Right ventricle myocardium superior (tissue), 1 donor: ENCODE results near the gene POLR2J. TPM values are rescaled to one million over a fixed set of nuclear protein-coding genes. Genes with fewer than 3 reads are reported as not detected.
A peak's percentile ranks its signal among the peaks of the same experiment; 100 is the strongest.
"Not testable (repeated sequence)": the region's sequence is repeated elsewhere in the genome, so short reads cannot be mapped to it uniquely, and the experiment has no call there.

ENCODE experiments used
- ATAC-seq: fragments of 200-7000 bp; cut with Tn5 transposase; one replicate; pipeline ENCODE4 v1.9.1; 2020; ENCODE audit warnings: mild to moderate bottlenecking; ENCODE audit not compliant: poor library complexity
- DNase-seq: peaks from one replicate; pipeline ENCODE4 v3.0.0-alpha.2; 2020
- intact Hi-C: fragments of 100-400 bp; cut with DNase I; formaldehyde crosslinking; loops from one replicate; pipeline ENCODE4 v1.11.2; 2022
- total RNA-seq: library from RNA; stranded (reverse); fragmentation: NEBNext Ultra II Directional; extraction: Animal tissue kit (Norgen Biotek cat#: 25700); gene quantifications from one replicate; pipeline ENCODE4 v1.2.1, GENCODE V29; 2021
- donor health status: DM: no; HTN: yes; CAD: no; lungs with severe emphysema.

POLR2J gene
- total RNA-seq, 1 donor from 2014 or later, result 51.3 TPM

- ATAC-seq, intact Hi-C loops: not testable (repeated sequence)
- peak; percentile 36 for DNase-seq
Measured at GRCh38 chr7:102498321-102498720, 19.6 kb upstream of the POLR2J start.

- ATAC-seq, intact Hi-C loops: not testable (repeated sequence)
- peak; percentile 56 for DNase-seq
Measured at GRCh38 chr7:102497308-102497707, 18.6 kb upstream of the POLR2J start.

DNA sequence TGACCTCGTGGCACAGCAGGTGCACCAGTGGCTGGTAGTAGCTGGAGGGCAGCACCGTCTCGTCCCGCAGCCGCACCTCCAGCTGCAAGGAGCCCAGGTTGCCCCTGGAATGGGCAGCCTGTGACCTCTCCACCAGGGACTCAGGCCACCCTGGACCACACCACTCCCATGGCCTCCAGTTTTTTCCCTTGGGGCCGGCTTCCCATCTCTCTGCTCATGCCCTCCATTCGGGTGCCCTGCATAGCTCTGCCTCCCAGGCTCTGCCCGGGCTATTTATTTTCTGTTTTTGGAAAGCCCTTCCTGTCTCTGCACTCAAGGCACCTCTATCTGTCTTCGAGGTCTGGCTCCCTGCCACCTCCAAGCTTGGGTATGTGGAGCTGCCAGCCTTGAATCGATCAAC lies 18.1 kb upstream of the POLR2J start:
- peak; percentile 40 for DNase-seq
- not testable (repeated sequence) for ATAC-seq

GRCh38 chr7:102494473-102495149 lies 15.9 kb upstream of the POLR2J start:
- ATAC-seq, result peak; percentile 65
- intact Hi-C loops, DNase-seq: not testable (repeated sequence)

More for the DNA sequence above, 18.1 kb upstream of the POLR2J start:
- intact Hi-C loops, result not testable (repeated sequence)

DNA sequence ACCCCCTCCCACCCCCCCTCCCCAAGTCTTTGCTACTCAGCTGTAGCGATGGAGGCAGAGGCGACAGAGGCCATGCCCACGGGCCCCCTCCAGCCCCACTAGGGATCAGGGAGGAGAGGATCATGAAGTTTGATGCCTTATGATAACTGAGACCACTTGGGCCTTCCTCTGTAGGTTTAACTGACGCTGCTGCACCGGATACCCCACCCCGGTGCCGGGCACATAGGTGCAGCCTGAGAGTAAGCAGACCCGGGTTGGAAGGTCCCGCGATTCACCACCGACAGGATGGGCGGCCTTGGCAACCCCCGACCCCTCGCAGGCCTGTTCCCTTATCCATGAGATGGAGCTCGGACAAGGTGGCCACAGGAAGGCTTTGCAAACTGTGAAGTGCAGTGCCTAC lies 15.3 kb upstream of the POLR2J start:
- ATAC-seq, intact Hi-C loops: not testable (repeated sequence)
- DNase-seq, result peak; percentile 46

DNA sequence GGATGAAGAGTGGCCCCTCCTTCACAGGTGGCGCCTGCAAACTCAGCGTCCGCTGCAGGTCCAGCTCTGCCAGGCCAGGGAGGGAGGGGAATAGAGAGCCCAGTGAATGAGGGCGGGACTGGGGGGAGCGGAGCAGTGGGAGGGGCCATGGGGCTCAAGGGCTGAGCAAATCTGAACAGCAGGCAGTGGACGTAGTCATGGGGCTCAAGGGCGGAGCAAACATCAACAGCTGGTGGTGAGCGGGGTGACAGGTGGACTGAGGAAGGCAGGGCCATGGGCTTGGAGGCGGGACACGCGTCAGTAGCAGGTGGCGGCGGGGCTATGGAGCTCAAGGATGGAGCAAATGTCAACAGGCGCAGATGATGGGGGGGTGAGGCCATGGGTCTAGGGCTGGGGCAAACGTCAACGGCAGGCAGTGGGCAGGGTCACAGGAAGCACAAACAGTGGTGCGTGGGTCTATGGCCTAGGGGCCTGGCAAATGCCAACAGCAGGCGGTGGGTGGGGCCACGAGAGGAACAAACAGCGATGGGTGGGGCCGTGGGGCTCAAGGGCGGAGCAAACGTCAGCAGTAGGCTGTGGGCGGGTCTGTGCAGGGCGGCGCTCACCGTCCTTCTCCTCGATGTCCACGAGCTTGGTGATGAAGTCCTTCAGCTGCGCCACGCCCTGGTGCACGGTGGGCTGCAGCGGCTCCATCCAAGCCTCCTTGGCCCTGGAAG lies 14.7 kb upstream of the POLR2J start:
- ATAC-seq, result peak; percentile 69
- intact Hi-C loops, result not testable (repeated sequence)
- DNase-seq, result peak; percentile 44

GRCh38 chr7:102490529-102491075 lies 11.9 kb upstream of the POLR2J start:
- DNase-seq (peak; percentile 60), ATAC-seq (peak; percentile 33)
- intact Hi-C loops, result not testable (repeated sequence)

- DNase-seq, intact Hi-C loops, ATAC-seq: not testable (repeated sequence)
Measured at GRCh38 chr7:102484317-102484716, 5.6 kb upstream of the POLR2J start.

GRCh38 chr7:102481962-102482361 lies 3.2 kb upstream of the POLR2J start:
- DNase-seq, result peak; percentile 34
- ATAC-seq, intact Hi-C loops: not testable (repeated sequence)

GRCh38 chr7:102479982-102480637 lies 1.4 kb upstream of the POLR2J start:
- intact Hi-C loops, result not testable (repeated sequence)
- DNase-seq, result peak; percentile 65
- peak; percentile 26 for ATAC-seq

DNA sequence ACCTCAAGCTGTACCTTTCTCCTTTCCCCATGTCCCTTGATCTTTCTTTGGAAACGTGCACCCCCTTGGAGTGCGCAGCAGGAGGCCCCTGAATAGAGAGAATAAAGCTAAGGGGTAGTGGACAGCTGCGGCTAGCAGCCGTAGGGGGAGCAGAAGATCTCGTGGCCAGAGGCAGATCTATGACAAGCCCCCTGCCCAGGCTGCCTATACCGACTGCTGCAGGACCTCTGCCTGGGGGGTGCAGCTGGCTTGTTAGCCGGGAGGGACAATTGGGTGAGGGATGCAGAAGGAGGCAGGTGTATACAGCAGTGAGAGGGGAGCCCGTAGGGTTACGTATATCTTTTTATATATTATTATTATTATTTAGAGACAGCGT lies 475 bp upstream of the POLR2J start:
- DNase-seq, intact Hi-C loops: not testable (repeated sequence)
- peak; percentile 33 for ATAC-seq

GRCh38 chr7:102474736-102475435 lies 3.8 kb downstream of the POLR2J start:
- ATAC-seq, intact Hi-C loops: not testable (repeated sequence)
- peak; percentile 15 for DNase-seq

DNA sequence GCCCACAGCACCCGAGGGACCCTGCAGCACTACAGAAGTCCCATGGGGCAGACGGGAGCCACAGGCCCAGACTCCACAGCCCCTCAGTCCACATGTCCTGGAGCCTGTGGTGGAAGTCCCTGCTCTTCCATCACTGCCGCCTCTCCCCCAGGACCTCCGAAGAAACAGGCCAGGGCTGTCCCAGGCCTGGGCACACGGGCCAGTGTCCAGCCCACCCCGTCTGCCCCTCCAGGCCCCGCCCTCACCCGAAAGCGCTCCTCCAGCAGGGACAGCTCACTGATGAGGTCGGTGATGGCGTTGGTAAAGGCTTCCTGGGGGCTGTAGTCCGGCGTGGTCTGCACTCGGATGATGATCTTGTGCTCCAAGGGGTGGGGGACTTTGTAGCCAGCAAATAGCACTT lies 4.6 kb downstream of the POLR2J start:
- DNase-seq, ATAC-seq, intact Hi-C loops: not testable (repeated sequence)

- DNase-seq (peak; percentile 16), ATAC-seq (no peak)
- intact Hi-C loops, result no loop called here
Measured at GRCh38 chr7:102473271-102473991, 5.3 kb downstream of the POLR2J start.

DNA sequence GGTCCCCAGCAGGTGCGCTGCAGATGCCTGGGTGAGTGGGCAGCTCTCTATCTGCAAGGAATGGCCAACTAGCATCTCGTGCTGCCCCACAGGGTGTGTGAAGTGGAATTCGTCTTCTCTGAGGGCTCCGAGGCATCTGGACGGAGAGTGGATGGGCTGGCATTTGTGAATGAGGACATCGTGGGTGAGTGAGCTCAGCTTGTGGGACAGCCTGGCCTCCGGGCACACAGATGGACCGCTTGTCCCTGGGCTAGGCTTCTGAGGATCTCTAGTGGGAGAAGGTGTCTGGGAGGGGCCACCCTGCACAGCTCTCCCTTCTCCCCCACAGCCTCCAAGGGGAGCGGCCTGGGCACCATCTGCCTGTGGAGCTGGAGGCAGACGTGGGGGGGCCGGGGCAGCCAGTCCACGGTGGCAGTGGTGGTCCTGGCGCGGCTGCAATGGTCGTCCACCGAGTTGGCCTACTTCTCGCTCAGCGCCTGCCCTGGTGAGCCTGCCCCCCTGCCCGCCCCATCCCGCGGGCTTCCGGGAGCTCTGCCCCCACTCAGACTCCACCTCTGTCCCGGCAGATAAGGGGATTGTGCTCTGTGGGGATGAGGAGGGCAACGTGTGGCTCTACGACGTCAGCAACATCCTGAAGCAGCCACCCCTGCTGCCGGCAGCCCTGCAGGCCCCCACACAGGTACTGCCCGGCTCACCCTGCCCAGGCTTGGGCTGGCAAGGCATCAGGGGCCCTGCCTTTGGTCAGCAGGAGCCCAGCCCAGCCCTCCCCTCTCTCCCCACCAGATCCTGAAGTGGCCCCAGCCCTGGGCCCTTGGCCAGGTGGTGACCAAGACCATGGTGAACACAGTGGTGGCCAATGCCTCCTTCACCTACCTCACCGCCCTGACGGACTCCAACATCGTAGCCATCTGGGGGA lies 6.3 kb downstream of the POLR2J start:
- intact Hi-C loops, result no loop called here
- DNase-seq (peak; percentile 29), ATAC-seq (no peak)

DNA sequence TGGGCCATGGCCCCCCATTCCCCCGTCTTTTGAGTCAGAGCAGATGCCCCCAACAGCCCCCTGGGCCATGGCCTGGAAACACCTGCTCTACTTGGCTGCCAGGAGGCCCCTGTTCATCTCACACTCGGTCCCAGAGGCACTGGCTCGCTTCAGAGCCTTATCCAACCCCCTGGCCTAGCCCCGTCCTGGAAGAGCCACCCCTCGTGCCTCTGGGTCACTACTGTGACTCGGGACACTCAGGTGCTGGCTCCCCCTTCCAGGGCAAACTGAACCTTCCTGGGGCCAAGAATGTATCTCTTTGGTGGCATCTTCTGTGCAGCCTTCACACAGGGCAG lies 7.0 kb downstream of the POLR2J start:
- peak; percentile 30 for DNase-seq
- no peak for ATAC-seq
- intact Hi-C loops, result no loop called here
